GM18499 (cell line): Measurements from ENCODE around the gene CDR2.

Experiments
- ATAC-seq: cut with Tn5 transposase; IDR thresholded peaks from one replicate; pipeline ENCODE4 v1.9.1; 2021; ENCODE audit warnings: moderate number of reproducible peaks; ENCODE audit not compliant: insufficient read depth, unreplicated experiment

CDR2 gene

DNA sequence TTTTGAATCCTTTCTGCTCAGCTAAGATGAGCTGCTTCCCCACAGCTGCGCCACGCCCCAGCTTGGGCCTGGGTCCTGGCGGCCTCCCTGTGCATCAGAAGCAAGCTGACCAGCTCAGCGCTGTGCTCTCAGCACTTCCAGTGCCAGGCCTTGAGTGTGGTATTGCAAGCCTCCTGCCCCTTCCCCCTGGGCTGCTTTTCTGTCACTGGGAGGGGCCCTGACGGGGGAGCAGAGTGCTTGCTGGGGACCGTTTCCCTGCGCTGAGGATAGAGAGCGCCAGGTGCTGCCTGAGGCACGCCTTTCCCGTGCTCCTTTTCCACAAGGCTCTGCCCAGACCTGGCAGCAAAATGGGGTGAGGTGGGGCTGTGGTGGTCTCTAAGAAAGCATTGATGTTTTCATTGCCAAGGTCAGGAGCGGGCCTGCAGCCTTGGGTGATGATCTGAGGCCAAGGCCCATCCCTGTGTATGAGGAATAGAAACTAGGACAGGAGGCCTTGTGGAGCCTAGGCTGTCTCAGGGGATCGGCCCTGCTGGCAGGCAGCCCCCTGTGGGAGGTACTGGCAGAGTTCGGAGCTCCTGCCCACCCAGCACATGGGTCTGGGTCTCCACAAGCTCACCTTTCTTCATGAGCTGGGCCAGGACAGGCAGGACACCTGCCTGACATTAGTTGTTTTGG lies 47.5 kb downstream of the CDR2 start:
- no peak for ATAC-seq

DNA sequence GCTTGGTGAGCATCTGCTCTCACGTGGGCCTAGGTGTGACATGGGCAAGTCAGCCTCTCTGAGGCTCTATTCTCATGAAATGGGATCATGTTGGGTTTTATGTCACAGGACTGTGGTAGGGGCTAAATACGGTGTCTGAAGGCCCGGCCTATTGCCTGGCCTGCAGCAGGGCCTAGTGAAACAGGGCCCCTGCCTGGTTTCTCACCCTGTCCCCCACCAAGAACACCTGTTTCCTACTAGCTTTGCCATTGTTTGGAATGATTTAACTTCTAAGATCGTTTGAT lies 48.1 kb downstream of the CDR2 start:
- no peak for ATAC-seq

DNA sequence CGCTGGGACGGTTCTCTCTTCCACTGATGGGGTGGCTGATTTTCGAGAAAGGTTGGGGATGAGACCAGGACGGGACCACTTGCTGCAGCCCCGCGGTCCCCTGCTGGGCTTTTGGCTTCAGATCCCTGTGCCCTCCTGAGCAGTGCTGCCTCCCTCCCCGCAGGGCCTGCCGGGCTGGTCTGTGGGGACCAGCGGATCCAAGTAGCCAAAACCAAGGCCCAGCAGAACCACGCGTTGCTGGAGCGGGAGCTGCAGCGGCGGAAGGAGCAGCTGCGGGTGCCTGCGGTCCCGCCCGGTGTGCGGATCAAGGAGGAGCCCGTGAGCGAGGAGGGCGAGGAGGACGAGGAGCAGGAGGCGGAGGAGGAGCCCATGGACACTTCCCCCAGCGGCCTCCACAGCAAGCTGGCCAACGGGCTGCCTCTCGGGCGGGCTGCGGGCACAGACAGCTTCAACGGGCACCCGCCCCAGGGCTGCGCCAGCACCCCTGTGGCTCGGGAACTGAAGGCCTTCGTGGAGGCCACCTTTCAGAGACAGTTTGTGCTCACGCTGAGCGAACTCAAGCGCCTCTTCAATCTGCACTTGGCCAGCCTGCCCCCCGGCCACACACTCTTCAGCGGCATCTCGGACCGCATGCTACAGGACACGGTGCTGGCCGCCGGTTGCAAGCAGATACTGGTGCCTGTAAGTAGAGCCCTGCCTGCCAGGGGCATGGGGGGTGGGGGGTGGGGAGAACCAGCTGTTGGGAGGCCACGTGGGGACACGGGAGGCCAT lies 48.6 kb downstream of the CDR2 start:
- no peak for ATAC-seq

DNA sequence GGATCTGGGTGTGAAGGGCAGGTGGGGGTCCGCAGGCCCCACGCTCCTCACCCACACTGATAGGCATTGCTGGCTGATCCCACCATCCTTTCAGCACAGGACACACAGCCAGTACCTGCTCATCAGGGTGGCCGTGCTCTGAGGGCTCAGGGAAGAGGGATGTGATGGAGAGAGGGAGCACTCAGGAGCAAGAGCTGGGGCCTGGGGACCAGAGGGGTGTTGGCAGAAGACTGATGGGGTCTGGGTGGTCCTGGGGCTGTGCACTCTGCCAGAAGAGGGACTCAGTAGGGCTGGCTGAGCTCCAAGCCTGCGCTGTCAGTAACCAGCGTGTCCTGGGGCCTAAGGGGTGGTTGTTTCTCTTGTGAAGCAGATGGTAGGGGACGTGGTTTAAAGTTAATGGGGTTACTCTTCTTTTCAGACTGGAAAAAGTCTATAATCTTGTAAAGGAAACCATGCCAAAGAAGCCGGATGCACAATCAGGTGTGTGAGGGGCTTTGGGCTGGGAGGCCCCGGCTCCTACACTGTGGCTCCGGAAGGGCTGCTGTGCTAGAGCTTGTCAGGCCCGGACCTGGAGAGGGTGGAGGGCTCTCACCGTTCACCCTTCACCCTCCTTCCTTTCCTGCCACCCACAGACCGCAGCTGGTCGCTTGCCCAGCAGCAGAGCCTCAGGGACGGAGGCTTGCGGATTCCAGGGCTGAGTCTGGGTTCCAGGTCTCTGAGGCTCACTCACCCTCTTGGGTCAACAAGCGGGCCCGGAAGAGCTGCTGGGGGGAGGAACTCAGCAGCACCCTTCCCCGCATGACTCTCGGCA lies 49.4 kb downstream of the CDR2 start:
- ATAC-seq = no peak

DNA sequence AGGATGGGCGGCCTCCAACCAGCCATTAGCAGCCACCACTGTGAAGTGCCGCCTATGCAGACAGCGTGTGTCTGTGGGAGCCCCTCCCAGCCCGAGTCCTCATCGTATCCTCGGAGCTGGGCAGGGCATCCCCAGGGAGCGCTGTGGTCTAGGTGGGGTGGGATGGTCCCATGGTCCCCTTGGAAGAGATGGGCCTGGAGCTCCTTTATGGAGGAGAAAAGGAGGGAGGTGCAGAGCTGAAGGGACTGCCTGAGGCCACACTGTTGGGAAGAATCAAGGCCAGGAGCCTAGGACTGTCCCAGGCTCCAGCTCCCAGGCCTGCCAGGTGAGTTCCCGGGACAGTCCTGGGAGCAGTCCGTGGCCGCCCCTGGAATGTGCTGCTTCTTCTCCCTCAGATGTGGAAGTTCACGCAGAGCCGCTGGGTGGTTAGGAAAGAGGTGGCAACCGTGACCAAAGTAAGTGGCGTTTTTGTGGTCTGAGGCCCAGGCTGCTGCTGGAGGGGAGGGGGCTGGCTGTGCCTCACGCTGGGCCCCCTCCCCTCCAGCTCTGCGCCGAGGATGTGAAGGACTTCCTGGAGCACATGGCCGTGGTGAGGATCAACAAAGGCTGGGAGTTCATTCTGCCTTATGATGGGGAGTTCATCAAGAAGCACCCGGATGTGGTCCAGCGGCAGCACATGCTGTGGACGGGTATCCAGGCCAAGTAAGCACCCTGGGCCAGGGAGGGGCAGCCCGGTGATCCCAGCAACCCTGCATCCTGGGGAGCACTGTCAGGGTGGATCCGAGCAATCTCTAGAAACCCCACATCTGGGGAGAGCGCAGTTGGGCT lies 50.2 kb downstream of the CDR2 start:
- ATAC-seq = no peak

DNA sequence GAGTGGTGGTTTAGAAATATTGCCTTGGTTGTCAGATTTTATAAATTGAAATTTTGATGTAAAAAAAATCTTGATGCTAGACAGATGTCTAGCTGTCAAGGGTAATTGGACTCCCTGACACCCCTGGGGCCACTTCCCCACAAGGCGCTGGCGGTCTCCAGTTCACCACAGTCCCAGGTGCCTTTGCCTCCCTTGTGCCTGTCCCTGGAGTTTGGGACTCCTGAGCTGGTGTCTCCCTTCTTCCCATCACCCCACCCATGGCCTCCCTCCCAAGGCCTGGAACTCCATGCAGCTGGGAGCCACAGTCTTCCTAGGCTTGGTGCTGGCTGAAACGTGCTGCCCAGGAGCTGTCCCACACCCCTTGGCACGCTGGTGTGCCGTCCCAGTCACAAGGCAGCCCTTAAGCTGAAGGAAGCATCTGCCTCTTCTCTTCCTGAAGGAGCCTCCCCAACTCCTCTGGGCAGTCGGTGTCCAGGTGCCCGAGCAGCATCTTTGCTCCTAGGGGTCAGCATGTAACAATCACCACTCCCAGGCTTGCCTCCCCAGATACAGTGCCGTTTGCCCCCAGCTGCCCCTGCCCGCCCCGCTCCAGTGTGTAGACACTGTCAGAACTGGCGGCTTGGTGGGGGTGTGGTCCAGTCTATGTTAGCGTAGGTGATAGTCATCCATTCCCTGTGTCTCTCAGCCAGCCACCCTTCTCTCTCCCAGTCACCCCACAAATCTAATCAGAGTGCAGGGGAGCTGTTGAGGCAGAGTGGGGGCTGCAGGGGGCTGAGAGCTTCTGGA lies 51.1 kb downstream of the CDR2 start:
- no peak for ATAC-seq

DNA sequence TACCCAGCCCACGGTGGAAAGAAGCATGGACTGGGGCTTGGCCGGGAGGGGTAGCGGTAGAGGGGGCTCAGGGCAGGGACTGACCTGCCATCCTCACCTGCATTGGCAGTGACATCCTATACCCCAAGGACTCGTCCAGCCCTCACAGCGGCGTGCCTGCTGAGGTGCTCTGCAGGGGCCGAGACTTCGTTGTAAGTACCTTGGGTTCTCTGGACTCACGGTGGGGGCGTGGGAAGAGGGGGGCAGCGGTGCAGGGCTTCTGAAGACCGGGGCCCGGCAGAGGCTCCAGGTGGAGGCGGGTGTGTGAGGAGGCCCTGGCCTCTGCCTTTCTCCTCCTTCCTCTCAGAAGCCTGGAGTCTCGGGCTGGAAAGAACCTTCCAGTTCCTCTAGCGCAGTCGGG lies 51.7 kb downstream of the CDR2 start:
- no peak for ATAC-seq

DNA sequence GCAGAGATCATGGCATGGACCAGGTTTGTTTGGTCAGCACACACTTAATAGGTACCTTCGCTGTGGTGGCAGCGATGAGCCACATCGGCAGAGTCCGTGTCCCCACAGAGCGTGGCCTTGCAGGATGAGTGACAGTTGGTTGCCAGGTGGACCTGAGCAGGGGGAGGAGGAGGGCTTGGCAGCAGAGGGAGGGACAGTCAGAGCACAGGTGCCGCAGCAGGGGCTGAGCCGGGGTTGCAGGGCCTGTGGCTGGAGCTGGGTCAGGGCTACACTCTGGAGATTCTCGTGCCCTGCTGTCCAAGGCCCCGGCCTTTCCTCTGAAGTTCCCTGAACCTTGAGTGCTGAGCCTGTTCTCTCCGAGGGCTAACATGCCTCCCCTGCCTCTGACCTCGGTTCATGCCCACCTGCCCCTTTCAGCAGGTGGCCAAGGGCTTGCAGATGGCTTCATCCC lies 52.4 kb downstream of the CDR2 start:
- no peak for ATAC-seq

DNA sequence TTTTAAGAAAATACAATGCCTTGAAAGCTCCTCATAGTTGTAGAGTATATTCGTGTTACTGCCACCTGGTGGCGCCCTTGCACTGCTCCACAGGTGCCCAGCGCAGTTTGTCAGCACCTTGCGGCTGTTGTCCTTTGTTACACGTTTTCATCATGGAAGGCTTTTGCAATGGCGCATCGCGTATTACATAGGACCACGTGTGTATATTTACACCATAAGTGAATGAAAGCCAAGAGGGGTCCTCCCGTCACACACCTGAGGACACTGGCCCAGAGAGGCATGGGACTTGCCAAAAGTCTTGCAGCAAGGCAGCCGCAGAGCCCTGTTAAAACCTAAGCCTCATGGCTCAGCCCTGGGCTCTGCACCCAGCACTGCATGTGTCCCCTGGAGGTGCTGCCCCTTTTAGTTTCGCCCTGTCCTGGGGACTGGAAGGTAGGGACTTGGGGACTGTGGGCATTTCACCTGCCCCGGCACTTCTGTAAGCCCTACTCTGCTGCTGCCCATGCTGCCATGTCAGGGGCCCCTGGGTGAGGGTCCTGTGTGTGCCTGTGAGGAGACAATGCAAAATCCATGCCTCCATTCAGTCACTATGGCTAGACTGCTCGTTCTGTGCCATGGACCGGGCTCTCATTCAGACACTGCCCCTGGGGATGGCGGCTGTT lies 52.9 kb downstream of the CDR2 start:
- ATAC-seq = no peak

DNA sequence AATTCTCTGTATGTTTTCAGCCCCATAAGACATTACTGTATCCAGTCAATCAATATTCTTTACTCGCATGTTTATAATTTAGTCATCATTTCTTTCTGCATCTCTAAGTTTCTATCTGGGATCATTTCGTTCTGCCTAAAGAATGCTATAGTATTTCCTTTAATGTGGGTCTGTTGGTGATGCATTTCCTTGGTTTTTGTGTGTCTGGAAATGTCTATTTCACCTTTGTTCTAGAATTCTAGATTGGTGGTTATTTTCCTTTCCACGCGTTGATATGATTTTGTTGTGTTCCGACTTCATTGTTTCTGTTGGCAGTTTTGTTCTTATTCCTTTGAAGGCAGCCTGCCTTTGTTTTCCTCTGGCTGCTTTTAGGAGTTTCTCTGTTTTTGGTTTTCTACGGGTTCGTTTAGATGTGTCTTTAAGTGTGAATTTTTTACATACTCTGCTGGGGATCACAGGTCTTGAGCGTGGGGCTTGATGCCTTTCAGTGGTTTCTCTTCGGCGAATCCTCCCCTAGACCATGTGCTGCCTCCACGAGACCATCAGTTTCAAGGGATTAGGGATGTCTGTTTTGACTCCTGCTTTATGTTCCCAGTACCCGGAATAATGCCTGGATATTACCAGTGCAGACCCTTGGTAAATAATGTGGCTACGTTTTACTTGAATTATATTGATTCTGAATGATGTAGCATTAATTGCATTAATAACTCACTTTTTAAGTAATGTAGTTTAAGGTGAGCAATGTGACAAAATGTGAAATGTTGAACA lies 53.7 kb downstream of the CDR2 start:
- no peak for ATAC-seq

DNA sequence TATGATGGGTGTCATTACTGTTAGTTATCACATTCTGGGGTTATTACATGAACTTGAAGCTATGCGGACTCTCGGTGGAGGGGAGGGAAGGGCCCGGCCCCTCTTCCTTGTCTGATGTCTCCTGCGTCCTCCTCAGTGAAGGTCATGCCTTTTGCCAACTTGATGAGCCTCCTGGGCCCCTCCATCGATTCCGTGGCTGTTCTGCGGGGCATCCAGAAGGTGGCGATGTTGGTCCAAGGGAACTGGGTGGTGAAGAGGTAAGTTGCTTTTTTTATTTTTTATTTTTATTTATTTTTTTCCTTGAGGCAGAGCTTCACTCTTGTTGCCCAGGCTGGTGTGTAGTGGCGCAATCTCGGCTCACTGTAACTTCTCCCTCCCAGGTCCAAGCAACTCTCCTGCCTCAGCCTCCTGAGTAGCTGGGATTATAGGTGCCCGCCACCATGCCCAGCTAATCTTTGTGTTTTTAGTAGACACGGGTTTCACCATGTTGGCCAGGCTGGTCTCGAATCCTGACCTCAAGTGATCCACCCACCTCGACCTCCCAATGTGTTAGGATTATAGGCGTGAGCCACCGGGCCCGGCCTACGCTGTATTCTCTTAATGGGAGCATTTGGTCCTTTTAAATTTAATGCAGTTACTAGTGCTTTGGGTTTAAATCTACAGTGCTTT lies 55.6 kb downstream of the CDR2 start:
- ATAC-seq = no peak

DNA sequence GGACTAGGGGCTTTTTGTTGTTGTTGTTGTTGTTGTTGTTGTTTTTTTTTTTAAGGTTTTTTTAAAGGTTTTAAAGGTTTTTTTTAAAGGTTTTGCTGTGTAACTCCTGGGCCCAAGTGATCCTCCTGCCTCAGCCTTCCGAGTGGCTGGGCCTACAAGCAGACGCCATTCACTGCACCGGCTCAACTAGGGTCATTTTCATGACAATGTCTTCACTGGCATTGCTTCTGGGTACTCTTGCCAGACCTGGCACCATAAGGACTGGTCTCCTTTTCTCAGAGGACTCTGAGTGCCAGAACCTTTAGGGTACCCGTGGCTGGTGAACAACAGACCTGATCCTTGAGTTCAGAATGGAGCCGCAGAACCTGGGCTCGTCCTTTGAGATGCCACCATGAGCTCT lies 56.8 kb downstream of the CDR2 start:
- no peak for ATAC-seq

DNA sequence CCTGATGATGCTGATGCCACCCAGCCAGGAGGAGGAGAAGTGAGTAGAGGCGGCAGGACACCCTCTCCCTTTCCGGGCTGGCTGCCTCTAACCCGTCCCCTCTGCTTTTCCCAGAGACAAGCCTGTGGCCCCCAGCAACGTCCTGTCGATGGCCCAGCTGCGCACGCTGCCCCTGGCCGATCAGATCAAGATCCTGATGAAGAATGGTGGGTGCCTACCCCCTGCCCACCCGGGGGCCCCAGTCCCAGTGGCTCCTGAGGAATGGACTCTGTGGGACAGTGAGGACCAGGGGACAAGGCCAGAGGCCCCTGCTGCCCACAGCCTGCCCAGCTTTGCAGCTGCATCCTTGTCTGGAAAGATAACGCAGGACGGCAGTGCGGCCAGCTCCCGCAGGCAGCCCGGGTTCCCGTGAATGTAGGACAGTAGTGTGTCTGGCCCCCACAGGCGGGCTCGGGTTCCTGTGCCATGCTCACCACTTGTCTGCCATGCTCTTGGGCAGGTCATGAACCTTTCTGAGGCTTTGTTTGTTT lies 57.4 kb downstream of the CDR2 start:
- no peak for ATAC-seq

DNA sequence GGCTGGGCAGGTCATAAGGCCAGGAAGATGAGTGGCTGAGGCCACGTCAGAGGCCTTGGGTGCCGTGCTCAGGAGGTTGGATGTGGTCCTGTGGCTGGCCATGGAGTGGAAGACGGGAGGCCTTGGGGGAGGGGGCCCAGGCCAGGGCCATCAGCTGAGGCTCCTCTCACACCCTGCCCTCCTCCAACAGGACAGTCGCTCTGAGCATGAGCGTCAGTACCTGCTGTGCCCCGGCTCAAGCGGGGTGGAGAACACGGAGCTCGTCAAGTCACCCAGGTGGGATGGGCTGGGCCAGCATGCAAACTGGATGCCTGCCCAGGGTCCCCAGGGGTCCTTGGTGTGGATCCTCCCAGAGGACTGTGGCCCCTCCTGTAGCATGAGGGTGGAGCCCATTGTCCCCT lies 58.0 kb downstream of the CDR2 start:
- ATAC-seq = no peak

DNA sequence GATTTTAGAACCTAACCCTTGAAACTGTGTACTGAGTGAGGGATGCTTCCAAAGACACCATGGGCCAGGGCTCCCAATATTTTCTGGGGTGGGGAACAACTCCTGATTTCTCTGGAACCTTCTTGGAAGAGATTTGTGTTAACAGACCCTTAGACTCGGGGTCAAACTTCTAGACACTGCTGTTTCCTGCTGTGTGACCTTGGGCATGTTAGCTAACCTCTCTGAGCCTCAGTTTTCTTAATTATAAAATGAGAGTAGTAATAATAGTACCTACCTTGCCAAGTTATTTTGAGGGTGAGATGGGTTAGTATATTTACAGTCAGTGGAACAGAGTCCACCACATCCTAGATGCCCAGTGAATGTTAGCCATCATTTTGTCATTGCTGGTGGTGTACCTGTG lies 58.4 kb downstream of the CDR2 start:
- no peak for ATAC-seq

DNA sequence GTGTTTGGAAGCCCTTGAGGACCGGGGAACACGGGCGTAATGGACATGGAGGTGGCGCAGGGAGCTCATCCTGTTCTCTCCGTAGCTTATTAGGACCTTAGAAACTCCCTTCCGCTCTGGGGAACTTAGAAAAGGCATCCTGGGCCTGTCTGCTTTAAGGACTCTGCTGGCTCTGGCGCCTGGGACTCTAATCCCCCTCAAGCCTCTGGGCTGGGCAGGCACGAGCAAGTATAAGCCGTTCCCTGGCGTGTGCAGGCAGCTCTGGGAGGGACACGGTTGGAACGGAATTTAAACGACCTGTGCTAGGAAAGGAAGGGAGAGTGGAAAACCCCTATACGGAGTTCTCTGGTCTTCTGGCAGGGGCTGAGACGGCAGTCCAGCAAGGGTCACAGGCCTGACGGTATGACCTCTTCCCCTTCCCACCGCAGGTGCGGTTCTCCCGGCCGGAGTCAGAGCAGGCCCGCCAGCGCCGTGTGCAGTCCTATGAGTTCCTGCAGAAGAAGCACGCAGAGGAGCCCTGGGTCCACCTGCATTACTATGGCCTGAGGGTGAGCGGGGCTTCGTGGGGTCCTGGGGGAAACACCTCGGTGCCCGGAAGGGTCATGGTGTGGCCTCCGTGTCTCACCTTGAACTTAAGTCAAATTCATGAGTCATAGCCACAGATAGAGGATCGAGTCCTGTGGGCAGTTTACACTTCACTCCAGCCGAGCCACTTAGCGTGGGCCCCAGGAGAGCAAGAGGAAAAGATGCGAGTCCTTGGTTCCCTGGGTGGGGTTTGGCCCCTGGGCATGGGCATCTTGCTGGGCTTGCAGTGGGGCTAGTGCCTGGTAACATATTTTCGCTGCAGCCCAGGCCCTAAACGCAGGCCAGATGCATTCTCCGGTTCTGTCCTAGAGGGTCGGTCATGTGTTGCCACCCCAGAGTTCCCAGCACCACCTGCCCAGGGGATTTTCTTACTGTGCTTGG lies 59.5 kb downstream of the CDR2 start:
- no peak for ATAC-seq
